HG03460 (cell line): ENCODE data around the gene FRY.
"Not testable (repeated sequence)": the region's sequence is repeated elsewhere in the genome, so short reads cannot be mapped to it uniquely, and the experiment has no call there.

ENCODE experiments used
- ATAC-seq: cut with Tn5 transposase; IDR thresholded peaks from one replicate; pipeline ENCODE4 v1.9.1; 2021; ENCODE audit not compliant: unreplicated experiment

The FRY gene

DNA sequence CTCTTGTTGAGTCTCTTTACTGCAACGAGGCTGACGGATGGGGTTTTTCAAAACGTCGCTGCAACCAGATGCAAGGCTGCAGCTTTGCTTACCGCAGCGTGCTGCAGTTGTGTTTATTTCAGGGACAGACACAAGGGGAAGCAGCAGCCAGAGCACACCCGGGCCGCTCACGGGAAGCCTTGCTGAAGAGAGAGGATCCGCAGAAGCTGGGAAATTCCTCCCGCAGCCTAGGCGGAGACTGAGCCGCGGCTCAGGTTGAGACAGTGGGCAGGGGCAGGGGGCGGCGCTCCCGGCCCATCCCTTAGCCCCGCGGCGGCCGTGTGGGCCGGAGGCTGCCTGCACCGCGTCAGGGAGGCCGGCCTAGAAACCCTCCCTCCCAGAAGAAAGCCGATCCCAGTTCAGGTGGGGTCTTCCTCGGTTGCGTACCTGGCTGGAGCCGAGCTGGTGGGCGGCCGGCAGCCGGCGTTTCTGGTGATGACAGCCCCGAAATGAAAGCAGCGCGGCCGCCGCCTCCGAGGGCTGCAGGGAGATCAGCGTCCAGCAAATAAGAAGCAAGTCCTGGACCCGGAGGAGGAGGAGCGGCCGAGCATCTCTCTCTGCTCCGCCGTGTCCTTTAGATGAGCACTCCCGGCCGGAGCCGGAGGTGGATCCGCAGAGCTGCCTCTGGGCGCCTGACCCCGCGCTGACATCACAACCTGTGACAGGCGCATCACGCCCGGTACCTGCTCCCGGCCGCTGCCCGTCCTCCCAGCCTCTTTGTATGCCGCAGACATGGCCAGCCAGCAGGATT lies at the start of gene FRY:
TSS of gene FRY (plus strand) at position 750 of the 790 bp plus-strand sequence. CDS start at position 772, 22 bp downstream.
- peak; percentile 76 for ATAC-seq

GRCh38 chr13:31982124-31982523 lies 49.5 kb upstream of the FRY start:
- no peak for ATAC-seq

GRCh38 chr13:31982540-31982939 lies 49.0 kb upstream of the FRY start:
- ATAC-seq = no peak

- not testable (repeated sequence) for ATAC-seq
These were observed 47.9 kb upstream of the FRY start for GRCh38 chr13:31983696-31984095.

DNA sequence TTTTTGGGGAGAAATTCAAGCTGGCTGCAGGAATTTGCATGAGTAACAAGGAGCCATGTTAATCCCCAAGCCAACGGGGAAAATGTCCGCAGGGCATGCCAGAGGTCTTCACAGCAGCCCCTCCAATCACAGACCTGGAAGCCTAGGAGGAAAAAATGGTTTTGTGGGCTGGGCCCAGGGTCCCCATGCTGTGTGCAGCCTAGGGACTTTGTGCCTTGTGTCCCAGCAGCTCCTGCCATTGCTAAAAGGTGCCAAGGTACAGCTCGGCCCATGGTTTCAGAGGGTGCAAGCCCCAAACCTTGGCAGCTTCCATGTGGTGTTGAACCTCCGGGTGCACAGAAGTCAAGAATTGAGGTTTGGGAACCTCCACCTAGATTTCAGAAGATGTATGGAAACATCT lies 47.2 kb upstream of the FRY start:
- not testable (repeated sequence) for ATAC-seq

DNA sequence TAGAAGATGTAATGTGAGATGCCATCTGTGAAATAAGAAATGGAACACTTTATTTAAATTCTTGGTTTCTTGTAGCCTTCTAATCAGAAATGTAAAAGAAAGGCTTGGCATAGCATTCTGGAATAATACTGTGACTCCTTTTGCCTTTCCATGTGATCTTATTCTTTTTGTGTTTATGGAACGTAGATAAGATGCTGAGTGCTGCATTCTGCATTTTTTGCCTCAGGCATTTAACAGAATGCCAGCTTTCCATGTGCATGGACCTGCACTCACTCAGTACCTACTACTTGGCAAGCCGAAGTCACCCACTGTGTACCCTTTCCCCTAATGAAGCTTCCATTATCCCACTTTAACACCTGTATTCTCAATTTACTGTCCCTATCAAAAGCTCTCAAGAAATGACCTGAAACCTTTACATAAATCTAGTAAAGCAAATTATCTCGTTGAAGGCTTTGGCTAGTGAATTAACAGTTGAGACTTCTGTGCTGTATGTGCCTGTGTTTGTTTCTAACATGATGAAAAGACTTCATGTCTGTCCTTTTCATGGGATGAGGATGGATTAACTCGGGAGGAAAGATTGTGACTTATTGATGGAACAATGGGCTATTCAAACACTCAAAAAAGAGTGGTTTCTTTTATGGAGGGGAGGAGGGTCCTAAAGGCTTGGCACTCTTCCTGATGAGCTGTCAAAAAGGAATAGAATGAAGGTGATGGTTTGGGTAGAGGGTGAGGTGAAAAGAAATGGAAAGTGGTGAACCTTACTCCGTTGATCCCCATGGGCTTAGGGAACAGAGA lies 44.7 kb upstream of the FRY start:
- no peak for ATAC-seq

- no peak for ATAC-seq
These were observed 43.9 kb upstream of the FRY start for GRCh38 chr13:31987535-31988170.

DNA sequence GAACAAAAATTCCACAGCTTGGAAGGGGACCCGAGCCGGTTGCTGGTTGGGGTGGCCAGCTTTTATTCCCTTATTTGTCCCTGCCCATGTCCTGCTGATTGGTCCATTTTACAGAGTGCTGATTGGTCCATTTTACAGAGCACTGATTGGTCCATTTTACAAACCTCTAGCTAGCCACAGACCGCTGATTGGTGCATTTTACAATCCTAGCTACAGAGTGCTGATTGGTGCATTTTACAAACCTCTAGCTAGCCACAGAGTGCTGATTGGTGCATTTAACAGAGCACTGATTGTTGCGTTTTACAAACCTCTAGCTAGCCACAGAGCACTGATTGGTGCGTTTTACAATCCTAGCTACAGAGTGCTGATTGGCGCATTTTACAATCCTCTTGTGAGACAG lies 37.2 kb upstream of the FRY start:
- not testable (repeated sequence) for ATAC-seq

DNA sequence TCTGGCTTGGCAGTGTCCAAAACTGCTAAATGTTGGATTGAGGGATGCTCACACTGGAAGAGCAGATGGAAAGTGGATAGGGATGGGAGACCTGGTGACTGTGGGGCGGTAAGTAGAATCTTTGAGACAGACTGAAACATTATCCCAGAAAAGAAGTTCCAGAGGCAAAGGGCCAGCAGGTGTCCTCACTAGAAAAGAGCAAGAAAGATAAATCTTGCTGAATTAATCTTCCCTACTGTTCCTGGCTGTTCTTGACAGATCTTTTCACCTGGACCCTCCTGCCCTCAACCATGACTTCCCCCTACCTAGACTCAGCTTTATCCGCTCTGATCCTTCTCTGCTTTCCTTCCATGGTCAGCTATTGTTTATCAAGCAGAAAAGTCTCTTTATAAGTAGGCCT lies 35.0 kb upstream of the FRY start:
- ATAC-seq = no peak

GRCh38 chr13:31997641-31998040 lies 33.9 kb upstream of the FRY start:
- no peak for ATAC-seq

- ATAC-seq = no peak
These were observed 33.4 kb upstream of the FRY start for GRCh38 chr13:31998131-31998530.

- ATAC-seq = not testable (repeated sequence)
These were observed 30.8 kb upstream of the FRY start for GRCh38 chr13:32000754-32001153.

- ATAC-seq = peak; percentile 85
These were observed 30.3 kb upstream of the FRY start for GRCh38 chr13:32001154-32001768.

GRCh38 chr13:32001769-32002168 lies 29.8 kb upstream of the FRY start:
- no peak for ATAC-seq

GRCh38 chr13:32002873-32003272 lies 28.7 kb upstream of the FRY start:
- ATAC-seq = no peak

DNA sequence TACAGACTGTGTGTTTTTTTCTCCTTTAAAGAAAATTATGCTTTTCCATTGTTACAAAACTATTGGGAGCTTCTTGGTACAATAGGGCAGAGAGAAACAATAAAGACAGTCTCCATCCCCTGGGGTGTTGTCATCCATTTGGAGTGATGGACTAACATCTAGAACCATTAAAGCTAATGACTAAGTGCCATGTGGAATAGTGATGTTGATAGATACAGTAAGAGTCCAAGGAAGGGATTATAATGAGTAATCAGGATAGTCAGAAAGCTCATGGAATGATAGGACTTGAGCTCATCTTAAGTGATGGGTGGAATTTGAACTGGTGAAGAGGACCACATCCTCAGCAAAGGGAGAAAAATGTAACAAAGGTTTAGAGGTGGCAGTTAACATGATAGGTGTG lies 24.1 kb upstream of the FRY start:
- no peak for ATAC-seq

- no peak for ATAC-seq
These were observed 22.9 kb upstream of the FRY start for GRCh38 chr13:32008518-32009175.

DNA sequence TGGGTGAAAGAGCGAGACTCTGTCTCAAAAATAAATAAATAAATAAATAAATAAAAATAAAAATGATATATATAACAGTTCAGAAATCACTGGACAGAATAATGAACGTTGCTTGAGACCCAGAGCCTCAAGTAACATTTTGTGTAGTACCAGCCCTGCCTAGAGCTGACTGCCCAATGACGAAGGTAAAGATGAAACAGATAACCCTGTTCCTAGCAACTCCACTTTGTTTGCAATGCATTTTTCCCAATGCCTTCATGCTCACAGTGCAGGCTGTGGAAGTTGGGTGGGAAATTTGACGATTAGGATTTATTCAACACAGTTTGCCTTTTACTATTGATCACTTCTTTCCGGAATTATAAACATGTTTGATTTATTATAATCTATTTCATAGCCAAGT lies 22.2 kb upstream of the FRY start:
- no peak for ATAC-seq

GRCh38 chr13:32010136-32010535 lies 21.4 kb upstream of the FRY start:
- ATAC-seq = no peak

GRCh38 chr13:32011971-32012370 lies 19.6 kb upstream of the FRY start:
- ATAC-seq = no peak

- no peak for ATAC-seq
These were observed 18.4 kb upstream of the FRY start for GRCh38 chr13:32013181-32013580.
